T-helper 9 cell (primary cell): ENCODE data around the gene GPD2.
"Not testable (repeated sequence)": the region's sequence is repeated elsewhere in the genome, so short reads cannot be mapped to it uniquely, and the experiment has no call there.

Source experiments
- DNase-seq: peaks from one replicate; pipeline ENCODE4 v3.0.0-alpha.2; 2020

Gene GPD2

GRCh38 chr2:156592809-156593593 is 156.8 kb downstream of the GPD2 start:
- DNase-seq: no peak

DNA sequence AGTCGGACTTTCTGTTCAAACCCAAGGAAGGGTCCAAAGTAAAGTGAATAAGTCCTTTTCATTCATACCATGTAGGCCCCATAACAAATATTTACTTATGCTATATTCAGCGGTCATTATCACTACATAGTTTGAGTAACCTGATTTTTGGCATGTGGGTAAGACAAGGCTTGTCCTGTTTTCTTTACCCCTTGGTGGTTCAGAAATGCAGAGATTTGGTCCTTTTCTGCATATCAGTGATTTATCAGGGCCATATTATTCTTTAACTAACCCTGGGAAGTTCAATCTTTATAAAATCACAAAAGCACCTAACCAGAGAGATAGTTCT is 157.4 kb downstream of the GPD2 start:
- DNase-seq: no peak

DNA sequence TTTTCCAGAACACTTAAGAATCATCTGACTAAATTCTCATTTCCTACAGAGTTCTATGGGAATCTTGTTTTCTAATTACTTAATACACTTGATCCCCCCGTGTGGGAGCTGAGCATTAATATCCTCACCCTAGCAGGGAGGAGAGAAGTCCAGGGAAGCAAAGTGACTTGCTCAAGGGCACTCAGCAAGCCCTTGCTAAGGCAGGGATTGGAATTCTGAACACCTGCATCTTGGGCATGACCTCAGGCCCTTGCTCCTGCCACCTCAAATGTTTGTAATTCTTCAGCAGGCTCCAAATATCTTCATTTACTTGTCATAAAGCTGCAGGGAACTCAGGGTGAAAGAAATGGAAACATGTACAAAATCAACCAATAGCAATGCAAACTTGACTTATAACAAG is 162.4 kb downstream of the GPD2 start:
- no peak for DNase-seq

GRCh38 chr2:156600196-156600595 is 164.0 kb downstream of the GPD2 start:
- DNase-seq: no peak

DNA sequence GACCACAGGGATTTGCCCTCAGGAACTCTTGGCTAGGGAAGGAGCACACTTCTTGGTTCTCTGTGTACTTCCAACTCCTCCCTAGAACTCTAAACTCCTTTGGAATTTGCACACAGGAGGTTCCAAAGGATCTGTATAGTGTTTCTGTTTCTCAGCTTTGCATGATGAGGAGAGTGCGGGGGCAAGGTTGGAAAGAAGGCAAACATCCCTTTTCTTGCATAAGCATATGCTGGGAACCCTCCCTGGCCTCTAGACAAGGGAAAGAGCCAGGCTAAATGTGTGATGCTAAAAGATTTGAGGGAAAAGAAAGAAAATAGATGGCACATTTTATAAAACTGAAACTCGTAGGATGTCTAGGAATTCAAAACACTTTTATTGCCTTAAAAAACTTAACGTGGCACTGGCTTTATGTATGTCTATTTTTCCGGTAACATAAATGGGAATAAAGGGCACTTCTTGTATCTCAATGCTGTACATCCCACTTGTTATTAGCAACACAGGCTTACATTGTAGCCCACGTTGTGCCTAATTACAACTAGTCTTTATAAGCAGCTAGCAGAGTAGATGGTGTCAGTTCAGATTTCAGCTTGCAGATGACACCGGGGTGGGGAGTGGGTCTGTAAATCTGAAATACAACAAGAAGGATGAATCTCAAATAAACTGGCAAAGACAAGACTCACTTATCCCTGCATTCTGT is 165.8 kb downstream of the GPD2 start:
- DNase-seq: no peak

DNA sequence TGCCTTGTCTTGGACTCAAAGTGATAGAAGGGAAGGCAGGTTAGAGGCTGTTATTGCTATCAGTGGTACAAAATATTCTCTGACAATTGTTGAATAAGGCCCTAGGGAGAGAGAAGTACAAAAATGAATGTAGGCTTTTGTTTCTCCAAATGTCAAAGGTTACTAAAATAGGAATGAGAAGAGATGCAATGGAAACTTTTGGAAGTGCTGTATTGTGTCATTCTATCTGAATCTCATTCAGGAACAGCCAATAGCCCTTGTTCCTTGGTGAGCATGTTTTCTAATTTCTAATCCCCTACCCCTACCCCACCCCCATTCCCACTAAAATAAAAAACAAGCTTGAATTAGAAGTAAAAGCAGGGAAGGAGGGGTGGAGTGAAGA is 166.4 kb downstream of the GPD2 start:
- no peak for DNase-seq

- no peak for DNase-seq
Measured at GRCh38 chr2:156615836-156616322, 179.7 kb downstream of the GPD2 start.

DNA sequence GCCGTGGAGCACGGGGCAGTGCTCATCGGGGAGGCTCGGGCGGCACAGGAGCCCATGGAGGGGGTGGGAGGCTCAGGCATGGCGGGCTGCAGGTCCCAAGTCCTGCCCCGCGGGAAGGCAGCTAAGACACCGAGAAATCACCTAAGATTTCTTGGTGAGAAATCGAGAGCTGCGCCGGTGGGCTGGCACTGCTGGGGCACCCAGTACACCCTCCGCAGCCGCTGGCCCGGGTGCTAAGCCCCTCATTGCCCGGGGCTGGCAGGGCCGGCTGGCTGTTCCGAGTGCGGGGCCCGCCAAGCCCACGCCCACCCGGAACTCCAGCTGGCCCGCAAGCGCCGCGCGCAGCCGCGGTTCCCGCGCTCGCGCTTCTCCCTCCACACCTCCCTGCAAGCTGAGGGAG is 181.9 kb downstream of the GPD2 start:
- not testable (repeated sequence) for DNase-seq

DNA sequence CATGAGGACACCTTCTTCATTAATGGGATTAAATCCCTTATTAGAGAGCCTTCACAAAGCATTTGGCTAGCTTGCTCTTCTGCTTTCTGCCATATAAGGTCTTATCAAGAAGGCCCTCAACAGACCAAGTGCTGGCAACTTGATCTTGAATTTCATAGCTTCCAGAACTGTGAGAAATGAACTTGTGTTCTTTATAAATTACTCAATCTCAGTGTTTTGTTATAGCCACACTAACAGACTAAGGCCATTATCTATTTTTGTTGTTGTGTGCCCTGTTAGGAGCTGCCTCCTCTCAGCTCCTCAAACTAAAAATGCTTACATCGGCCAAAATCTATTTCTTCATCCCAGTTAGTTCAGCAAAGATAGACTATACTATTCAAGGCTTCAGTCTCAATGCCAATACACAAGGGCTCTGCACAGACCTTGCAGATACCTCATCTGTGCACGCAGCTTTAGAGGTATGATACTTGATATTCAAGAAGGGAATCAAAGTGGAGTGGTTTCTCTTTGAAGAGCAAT is 182.9 kb downstream of the GPD2 start:
- DNase-seq: no peak

GRCh38 chr2:156622491-156622890 is 186.3 kb downstream of the GPD2 start:
- no peak for DNase-seq

DNA sequence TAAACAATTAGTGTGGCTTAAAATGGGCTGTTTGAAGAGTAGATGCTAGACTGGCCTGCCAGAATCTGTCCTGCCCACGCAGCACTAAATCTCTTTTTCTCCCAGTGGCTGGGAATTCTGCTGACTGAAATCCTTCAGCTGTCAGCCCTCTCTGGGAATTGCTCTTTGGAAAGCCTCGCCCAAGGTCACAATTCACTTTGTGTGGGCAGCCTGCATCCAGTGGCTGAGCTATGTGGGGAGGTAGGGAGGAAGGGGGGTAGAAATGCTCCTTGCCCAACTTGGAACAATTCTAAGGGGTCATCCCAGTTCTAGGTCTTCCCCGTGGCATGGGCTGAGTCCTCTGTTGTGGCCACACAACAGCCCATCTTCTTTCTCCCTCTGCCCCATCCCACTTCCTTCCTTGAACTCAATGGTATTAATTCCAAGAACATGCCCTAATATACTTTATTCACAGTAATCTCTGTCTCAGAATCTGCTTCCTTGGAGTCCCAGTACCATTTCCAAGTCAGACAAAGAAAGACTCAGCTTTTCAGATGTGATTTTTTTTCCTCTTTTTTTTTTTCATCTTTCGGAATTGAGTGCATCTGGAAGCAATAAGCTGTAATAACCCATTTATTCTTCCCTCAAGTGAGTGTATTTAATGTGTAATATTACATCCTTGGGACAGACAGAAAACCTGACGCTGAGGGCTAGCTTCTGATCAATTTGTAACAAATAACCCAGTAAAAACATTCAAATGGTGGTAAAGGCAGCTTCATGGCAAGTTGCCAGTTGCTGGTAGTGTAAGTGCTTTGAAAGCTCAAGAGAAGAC is 189.4 kb downstream of the GPD2 start:
- no peak for DNase-seq

- DNase-seq: no peak
Measured at GRCh38 chr2:156626931-156627330, 190.8 kb downstream of the GPD2 start.

DNA sequence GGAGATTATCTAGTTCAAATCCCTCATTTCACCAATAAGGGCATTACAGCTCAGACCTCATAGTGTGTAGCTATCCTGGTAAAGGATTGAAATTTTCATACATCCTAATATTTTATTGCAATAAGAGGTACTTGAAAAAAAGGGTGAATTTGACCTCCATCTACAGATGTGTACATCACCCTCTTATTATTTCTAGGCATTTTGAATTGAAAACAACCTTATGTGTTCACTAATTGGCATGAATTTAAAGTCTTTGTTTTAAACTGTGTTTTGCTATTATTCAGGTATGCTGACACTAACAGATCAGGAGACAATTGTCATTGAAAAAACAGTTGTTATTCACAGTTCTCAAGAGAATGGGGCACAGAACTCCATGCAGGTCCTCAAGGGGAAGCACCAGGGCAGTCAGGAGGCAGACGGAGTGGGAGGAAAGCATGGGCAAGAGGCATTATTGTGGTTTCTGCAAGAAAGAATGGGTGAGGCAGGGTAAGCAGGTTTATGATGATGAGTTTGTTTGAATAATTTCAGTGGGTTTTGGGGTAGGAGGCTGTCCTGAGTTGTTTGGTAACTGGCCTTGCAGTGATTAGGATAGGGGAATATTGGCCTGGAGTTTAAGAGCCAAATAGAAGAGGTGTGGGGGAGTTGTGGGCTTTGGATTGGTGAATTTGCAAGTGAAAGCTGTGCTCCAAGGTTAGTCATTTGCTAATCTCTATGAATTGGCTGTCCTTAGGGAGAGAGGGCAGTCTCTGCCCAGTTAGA is 194.6 kb downstream of the GPD2 start:
- DNase-seq: no peak

GRCh38 chr2:156635646-156636045 is 199.5 kb downstream of the GPD2 start:
- no peak for DNase-seq
